Mucosa of stomach (tissue), 1 donor: Measurements from ENCODE around the gene MMP24OS.
"Not testable (repeated sequence)": the region's sequence is repeated elsewhere in the genome, so short reads cannot be mapped to it uniquely, and the experiment has no call there.

Experiments used
- H3K27me3 ChIP-seq: one replicate; pipeline ENCODE4 v1.7.0; 2013; ENCODE audit warnings: mild to moderate bottlenecking, low read length; ENCODE audit not compliant: control insufficient read depth, insufficient read depth
- H3K36me3 ChIP-seq: one replicate; pipeline ENCODE4 v1.7.0; 2013; ENCODE audit warnings: low read length; ENCODE audit not compliant: control insufficient read depth, insufficient read depth
- H3K4me1 ChIP-seq: one replicate; pipeline ENCODE4 v1.7.0; 2013; ENCODE audit warnings: mild to moderate bottlenecking, low read length; ENCODE audit not compliant: control insufficient read depth, insufficient read depth
- H3K4me3 ChIP-seq: one replicate; pipeline ENCODE4 v1.7.0; 2013; ENCODE audit warnings: low read length
- H3K9ac ChIP-seq: one replicate; pipeline ENCODE4 v1.7.0; 2013; ENCODE audit warnings: mild to moderate bottlenecking, low read length, moderate library complexity
- H3K9me3 ChIP-seq: one replicate; pipeline ENCODE4 v1.7.0; 2013; ENCODE audit warnings: mild to moderate bottlenecking, low read length, moderate library complexity; ENCODE audit not compliant: control insufficient read depth
- donor health status: Pancreatic carcinoma.

MMP24OS gene

DNA sequence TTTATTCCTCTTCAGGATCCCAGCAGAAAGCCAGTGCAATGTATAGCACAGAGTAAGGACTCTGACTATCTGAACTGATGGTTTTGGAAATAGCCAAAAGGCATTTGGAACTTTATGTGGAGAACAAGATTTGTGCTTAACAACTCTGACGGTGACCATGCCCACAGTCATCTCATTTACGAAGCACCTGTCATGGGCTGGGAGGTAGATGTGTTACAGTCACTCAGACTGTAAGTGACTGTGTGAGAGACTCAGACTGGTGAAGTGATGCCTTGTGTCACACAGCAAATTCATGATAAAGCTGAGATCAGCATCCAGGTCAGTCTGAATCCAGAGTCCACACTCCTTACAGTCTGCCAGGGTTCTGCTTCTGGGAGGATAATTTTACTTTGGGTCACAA is 38.2 kb upstream of the MMP24OS start:
- Histone ChIP-seq H3K4me1 (peaks cover 49% of the 10 kb centered on the region), H3K4me3 (no peak overlapping the region), H3K9ac (no peak overlapping the region)

DNA sequence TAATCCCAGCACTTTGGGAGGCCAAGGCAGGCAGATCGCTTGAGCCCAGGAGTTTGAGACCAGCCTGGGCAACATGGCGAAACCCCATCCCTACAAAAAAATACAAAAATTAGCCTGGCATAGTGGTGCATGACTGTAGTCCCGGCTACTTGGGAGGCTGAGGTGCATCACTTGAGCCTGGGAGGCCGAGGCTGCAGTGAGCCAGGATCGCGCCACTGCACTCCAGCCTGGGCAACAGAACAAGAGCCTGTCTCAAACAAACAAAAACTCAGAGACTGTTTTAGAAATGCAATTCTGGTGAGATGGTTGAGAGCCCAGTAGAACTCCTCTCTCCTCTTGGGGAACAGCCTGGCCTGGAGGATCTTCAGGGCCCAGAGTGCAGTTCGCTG is 37.7 kb upstream of the MMP24OS start:
- H3K9me3 ChIP-seq, H3K27me3 ChIP-seq, H3K4me3 ChIP-seq, H3K36me3 ChIP-seq, H3K9ac ChIP-seq: not testable (repeated sequence)
- peaks cover 49% of the 10 kb centered on the region for H3K4me1 ChIP-seq

More for the DNA sequence above, 38.2 kb upstream of the MMP24OS start:
- Histone ChIP-seq H3K27me3 (no peaks in the 10 kb centered on the region), H3K9me3 (no peaks in the 10 kb centered on the region), H3K36me3 (no peaks in the 10 kb centered on the region)

DNA sequence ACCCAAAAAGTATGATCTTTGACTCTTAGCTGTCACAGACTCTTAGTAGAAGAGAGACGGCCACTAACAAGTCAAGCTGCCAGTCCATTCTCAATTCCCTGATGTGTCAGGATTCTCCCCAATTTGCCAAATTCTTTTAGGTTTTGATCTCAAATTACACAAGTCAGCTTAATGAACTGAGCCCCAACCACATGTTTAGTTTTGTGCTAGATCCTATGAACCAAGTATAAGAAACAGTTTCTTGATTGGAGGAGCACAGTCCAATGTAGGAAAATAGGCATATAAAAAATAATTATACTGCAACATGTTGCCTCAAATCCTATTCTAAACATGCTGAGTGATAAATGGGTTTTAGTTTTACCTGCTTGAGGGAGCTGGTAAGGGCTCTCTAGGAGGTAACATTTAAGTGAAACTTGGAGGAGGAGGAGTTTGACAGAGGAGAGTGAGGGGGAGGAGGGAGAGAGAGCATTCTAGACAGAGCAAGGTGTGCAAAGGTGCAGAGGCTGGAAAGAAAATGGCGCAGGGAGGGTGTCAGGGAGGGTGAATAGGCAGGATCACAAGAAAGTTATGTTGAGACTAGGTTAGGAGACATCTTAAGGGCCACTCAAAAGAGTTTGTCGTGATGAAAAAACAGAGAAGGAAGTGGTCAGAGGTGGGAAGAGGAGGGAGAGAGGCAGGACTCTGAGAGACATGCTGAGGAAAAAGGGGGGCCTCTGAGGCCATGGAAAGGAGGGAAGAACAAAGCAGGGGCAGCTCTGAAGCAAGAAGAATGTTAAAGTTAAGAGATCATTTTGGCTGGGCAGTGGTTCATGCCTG is 37.1 kb upstream of the MMP24OS start:
- H3K27me3 ChIP-seq = no peaks in the 10 kb centered on the region
- H3K9ac ChIP-seq = no peak overlapping the region
- peaks cover 43% of the 10 kb centered on the region for H3K4me1 ChIP-seq
- H3K4me3 ChIP-seq = no peak overlapping the region
- no peaks in the 10 kb centered on the region for H3K36me3 ChIP-seq
- no peaks in the 10 kb centered on the region for H3K9me3 ChIP-seq

DNA sequence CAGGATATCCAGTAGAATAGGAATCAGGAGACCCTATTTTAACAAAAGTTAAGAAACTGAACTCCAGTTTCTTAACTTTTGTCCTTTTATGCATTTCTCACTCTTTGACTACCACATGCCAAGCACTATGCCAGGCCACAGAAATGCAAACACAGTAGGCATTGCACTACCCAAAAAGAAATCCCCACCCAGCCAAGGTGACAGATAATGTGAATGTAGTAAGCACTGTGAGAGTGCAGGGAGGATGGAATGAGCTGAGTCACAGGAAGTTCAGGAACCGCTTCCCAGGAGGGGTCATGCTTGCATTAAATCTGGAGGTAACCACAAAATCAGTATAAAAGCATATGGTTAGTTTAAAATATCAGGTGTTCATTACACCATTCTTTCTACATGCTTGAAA is 34.4 kb upstream of the MMP24OS start:
- Histone ChIP-seq H3K27me3 (no peaks in the 10 kb centered on the region), H3K4me1 (peaks cover 19% of the 10 kb centered on the region), H3K4me3 (no peak overlapping the region), H3K36me3 (no peaks in the 10 kb centered on the region), H3K9ac (no peak overlapping the region), H3K9me3 (no peaks in the 10 kb centered on the region)

DNA sequence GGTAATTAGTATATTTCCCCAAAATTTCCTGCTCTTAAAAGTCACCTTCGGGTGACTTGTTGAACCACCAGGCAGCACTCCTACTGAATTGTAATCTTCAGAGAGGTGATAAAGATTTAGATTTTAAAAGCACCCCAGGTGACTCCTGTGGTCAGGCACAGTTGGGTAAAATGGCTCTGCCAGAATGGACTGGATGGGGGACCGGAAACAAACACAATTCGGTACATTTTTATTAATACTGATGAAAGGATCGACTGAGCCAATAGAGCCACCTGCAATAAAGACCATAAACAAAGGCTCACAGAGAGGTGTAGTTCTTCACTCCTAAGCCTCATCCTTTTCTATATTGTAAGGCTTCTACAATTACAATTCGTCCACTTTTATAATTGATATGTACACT is 33.9 kb upstream of the MMP24OS start:
- Histone ChIP-seq H3K9ac (no peak overlapping the region), H3K4me1 (peaks cover 23% of the 10 kb centered on the region), H3K36me3 (no peaks in the 10 kb centered on the region), H3K27me3 (no peaks in the 10 kb centered on the region), H3K4me3 (no peak overlapping the region), H3K9me3 (no peaks in the 10 kb centered on the region)

DNA sequence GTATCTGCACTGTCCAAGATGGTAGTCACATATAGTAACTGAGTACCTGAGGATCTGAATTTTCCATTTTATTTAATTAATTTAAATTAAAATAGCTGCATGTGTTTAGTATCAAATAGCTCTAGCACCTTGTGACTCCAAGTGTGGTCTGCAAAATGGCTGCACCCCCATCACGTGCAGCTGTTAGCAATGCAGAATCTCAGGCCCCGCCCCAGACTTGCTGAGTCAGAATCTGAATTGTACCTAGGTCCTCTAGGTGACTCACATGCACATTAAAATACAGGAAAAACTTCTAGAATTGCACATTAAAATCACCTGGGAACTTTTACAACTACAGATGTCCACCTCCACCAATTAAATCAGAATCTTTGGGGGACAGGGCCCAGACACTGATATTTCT is 33.5 kb upstream of the MMP24OS start:
- no peak overlapping the region for H3K9ac ChIP-seq
- no peaks in the 10 kb centered on the region for H3K9me3 ChIP-seq
- no peaks in the 10 kb centered on the region for H3K27me3 ChIP-seq
- peaks cover 27% of the 10 kb centered on the region for H3K4me1 ChIP-seq
- H3K4me3 ChIP-seq = no peak overlapping the region
- no peaks in the 10 kb centered on the region for H3K36me3 ChIP-seq

DNA sequence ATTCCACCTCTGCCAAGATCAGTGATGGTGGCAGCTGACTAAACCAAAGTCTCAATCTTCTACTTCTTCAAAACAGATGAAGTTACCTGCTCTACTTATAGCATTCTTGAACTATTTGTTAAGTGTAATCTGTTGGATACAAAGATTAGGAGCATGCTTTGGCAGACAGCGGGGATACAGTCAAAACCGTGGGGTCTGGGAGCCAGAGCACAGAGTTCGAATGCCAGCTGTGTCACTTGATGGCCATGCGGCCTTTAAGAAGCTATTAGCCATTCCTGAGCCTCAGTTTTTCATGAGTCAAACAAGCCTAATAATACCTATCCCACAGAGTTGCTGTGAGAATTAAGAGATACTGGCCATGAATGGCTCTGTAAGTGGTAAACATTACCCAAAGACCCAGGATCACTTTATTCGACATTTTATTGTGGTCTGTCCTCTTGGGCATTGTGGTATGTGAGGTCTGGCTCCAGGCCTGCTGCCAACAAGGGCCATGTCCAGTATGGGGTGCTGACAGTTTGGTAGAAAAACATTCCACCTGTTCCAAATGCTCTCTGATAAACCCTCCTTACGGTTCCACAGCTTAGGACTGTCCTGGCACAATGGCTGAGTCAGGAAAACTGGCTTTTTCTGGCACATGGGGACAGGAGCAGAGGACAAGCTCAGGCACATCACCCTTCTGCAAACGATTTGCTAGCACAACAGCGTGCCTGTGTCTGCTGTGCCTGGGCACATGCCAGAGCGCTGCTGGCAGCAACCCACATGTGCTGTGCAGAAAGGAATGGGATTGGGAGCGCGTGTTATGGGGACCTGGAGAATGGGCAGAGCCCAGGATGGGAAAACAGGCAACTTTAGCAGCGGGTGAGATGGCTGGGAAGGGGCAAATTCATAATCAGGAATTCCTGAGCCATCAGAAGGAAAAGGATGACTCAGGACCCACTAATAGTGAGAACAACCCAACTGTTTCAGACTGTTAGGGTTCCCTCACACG is 30.0 kb upstream of the MMP24OS start:
- Histone ChIP-seq H3K27me3 (no peaks in the 10 kb centered on the region), H3K9me3 (no peaks in the 10 kb centered on the region), H3K9ac (no peak overlapping the region), H3K36me3 (no peaks in the 10 kb centered on the region), H3K4me1 (peaks cover 49% of the 10 kb centered on the region), H3K4me3 (no peak overlapping the region)

DNA sequence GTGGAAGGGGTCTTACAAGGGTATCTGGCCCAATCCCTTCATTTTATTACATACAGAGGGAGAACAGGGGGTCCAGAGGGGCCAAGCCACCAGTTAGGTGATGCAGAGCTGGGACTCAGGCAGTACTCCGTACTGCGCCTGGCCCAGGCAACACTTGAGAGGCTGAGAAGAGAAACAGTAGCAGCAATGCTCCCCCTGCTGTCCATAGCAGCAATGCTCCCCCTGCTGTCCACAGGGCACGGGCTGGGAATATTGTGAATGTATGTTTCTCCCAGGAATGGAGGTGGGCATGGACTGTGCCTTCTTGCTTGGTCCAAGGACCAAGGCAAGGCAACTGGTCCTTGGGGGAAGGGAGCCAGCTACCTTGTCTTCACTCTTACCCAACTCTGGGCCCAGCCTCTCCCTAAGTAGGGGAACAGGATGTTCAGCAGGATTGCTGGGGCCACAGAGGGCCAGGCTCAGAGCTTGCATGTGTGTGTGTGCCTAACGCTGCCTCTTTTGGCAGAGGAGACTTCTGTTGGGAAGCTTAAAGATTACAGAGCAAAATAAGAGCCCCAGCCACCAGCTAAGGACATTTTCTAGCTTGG is 29.1 kb upstream of the MMP24OS start:
- H3K27me3 ChIP-seq = no peaks in the 10 kb centered on the region
- no peak overlapping the region for H3K4me3 ChIP-seq
- peaks cover 49% of the 10 kb centered on the region for H3K4me1 ChIP-seq
- H3K9me3 ChIP-seq = no peaks in the 10 kb centered on the region
- no peaks in the 10 kb centered on the region for H3K36me3 ChIP-seq
- no peak overlapping the region for H3K9ac ChIP-seq

DNA sequence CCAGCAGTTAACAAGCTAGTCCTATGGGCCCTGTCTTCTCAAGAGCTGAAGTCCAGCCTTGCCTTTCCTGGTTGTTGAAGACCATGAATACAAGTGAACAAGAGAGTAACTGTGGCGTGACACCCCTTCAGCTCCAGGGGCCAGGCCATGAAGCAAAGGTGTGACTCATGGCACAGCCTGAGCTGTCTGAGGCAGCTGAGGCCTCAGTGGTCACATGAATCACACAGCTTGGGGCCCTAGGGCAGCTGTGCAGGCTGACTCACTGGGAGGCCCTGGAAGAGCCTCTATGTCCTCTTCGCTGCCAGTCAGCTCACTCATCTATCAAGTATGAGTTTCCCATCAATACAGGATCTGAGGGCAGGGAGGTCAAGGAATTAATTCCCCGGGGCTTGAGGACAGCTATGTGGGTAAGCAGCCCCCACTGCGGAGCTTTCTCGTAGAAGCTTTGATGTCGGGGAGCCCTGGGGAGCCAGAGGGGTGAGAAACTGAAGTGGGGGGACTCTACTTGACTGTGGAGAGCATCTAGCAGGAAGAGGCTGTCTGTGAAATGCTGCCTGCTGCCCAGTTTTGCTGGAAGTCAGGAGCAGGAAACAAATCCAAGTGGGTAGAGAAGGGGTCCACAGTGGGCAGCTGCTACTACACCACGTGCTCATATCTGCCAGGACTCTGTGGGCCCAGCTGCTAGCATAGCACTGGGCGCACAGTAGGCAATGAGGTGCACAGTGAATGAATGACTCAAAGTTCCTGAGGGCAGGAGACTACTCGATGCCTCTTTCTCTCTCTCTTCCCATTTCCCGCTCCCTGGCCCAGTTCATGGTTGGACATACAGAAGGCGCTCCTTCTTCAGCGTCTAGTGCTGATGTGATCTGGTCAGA is 28.0 kb upstream of the MMP24OS start:
- no peaks in the 10 kb centered on the region for H3K36me3 ChIP-seq
- no peaks in the 10 kb centered on the region for H3K27me3 ChIP-seq
- peaks cover 40% of the 10 kb centered on the region for H3K4me1 ChIP-seq
- no peak overlapping the region for H3K9ac ChIP-seq
- H3K9me3 ChIP-seq = no peaks in the 10 kb centered on the region
- H3K4me3 ChIP-seq = no peak overlapping the region

DNA sequence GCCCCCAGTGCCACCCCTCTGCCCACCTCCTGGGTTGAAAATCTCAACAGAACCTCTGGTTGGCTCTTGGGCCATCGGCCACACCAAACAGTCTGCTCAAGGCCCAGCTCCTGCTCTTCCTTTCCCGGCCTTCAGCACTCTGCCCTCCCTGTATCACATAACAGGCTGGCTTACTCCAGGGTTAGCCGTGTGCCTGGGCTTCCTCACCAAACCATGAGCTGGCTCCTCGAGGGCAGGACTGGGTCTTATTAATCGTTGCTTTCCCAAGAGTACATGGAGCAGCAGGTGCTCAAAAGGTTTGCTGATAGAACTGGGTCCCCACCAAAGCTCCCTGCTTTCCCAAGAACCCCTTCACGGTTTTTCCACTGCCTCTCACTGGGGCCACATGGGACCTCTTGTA is 27.0 kb upstream of the MMP24OS start:
- Histone ChIP-seq H3K4me1 (peaks cover 40% of the 10 kb centered on the region), H3K9ac (no peak overlapping the region), H3K4me3 (no peak overlapping the region), H3K36me3 (no peaks in the 10 kb centered on the region), H3K27me3 (no peaks in the 10 kb centered on the region), H3K9me3 (no peaks in the 10 kb centered on the region)

DNA sequence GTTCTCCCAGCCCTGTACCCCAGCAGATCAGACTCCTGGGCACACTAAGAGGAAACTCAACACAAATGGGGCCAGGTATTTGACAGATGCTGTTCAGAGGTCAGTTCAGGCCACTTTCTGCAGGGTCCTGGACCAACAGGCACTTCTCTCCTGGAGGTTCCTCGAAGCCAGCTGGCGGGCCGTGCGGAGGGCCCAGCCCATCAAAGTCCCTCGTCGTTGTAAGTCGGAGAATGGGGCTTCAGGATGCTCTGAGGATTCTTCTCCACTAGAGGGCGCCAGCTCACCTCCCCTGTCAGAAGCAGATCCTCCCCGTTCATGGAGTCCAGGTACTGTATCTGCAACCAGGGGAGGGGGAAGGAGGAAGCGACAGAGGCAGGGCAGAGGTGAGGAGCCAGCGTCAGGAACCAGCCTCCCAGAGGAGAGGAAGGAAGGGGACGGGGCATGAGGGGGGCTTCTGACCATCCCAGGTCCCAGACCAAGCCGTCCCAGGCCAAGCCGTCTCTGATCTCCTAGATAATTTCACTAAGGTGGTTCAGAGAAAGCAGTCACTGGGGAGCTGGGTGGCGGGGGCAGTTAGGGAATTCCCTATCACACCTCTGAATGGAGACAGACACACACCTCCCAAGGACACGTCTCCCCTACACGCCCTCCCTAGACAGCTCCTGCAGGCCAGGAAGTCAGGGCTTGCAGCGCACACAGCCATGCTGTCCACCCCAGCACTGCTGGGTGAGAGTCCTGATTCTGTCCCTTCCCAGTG is 26.0 kb upstream of the MMP24OS start:
- H3K4me1 ChIP-seq = peaks cover 40% of the 10 kb centered on the region
- no peaks in the 10 kb centered on the region for H3K27me3 ChIP-seq
- H3K4me3 ChIP-seq = no peak overlapping the region
- no peaks in the 10 kb centered on the region for H3K36me3 ChIP-seq
- no peaks in the 10 kb centered on the region for H3K9me3 ChIP-seq
- H3K9ac ChIP-seq = no peak overlapping the region
